Duodenal mucosa (tissue), 2 donors: ENCODE data around the gene TNS1.

ENCODE experiments used
- H3K27ac ChIP-seq: one replicate; pipeline ENCODE4 v1.7.0; 2013; ENCODE audit warnings: low read depth, low read length
- H3K27me3 ChIP-seq, 2 donors: one replicate each; pipeline ENCODE4 v1.7.0; 2013; ENCODE audit warnings: low read length in 2 of 2, control low read depth in 1 of 2; ENCODE audit not compliant: insufficient read depth in 2 of 2, control insufficient read depth in 1 of 2
- H3K36me3 ChIP-seq, 2 donors: one replicate each; pipeline ENCODE4 v1.7.0; 2013; ENCODE audit warnings: low read length in 2 of 2, control low read depth in 1 of 2; ENCODE audit not compliant: insufficient read depth in 2 of 2, control insufficient read depth in 1 of 2
- H3K4me1 ChIP-seq, 2 donors: one replicate each; pipeline ENCODE4 v1.7.0; 2013; ENCODE audit warnings: low read length in 2 of 2, control low read depth in 1 of 2; ENCODE audit not compliant: insufficient read depth in 2 of 2, control insufficient read depth in 1 of 2
- H3K4me3 ChIP-seq, 2 donors: one replicate each; pipeline ENCODE4 v1.7.0; 2013; ENCODE audit warnings: low read length in 2 of 2, low read depth in 1 of 2
- H3K9ac ChIP-seq, 2 donors: one replicate each; pipeline ENCODE4 v1.7.0; 2013; ENCODE audit warnings: low read length in 2 of 2, low read depth in 1 of 2
- H3K9me3 ChIP-seq, 2 donors: one replicate each; pipeline ENCODE4 v1.7.0; 2013; ENCODE audit warnings: low read length in 2 of 2, control low read depth in 1 of 2; ENCODE audit not compliant: control insufficient read depth in 1 of 2

TNS1 gene

GRCh38 chr2:217807025-217807424, 195.8 kb downstream of the TNS1 start:
- Histone ChIP-seq H3K36me3 (peaks cover 0 to 23% of the 10 kb centered on the region in 2 donors), H3K4me1 (peaks cover 0 to 7% of the 10 kb centered on the region in 2 donors), H3K4me3 (no peak overlapping the region), H3K9me3 (no peaks in the 10 kb centered on the region), H3K9ac (no peak overlapping the region), H3K27me3 (no peaks in the 10 kb centered on the region), H3K27ac (no peak overlapping the region)

- no peak overlapping the region for H3K9ac ChIP-seq
- H3K27ac ChIP-seq: no peak overlapping the region
- peaks cover 0 to 19% of the 10 kb centered on the region in 2 donors for H3K36me3 ChIP-seq
- H3K27me3 ChIP-seq: no peaks in the 10 kb centered on the region
- no peaks in the 10 kb centered on the region for H3K9me3 ChIP-seq
- peaks cover 0 to 7% of the 10 kb centered on the region in 2 donors for H3K4me1 ChIP-seq
- H3K4me3 ChIP-seq: no peak overlapping the region
Observed at GRCh38 chr2:217806482-217806765, 196.4 kb downstream of the TNS1 start.

GRCh38 chr2:217805668-217806481, 196.9 kb downstream of the TNS1 start:
- no peaks in the 10 kb centered on the region for H3K9me3 ChIP-seq
- H3K27ac ChIP-seq: peak overlapping the region; percentile 38
- H3K4me3 ChIP-seq: no peak overlapping the region
- no peaks in the 10 kb centered on the region for H3K27me3 ChIP-seq
- no peak overlapping the region for H3K9ac ChIP-seq
- peaks cover 0 to 7% of the 10 kb centered on the region in 2 donors for H3K4me1 ChIP-seq
- H3K36me3 ChIP-seq: peaks cover 0 to 18% of the 10 kb centered on the region in 2 donors

GRCh38 chr2:217804791-217805667, 197.8 kb downstream of the TNS1 start:
- Histone ChIP-seq H3K27ac (peak overlapping the region; percentile 38), H3K4me1 (peaks cover 0 to 7% of the 10 kb centered on the region in 2 donors), H3K9ac (no peak overlapping the region), H3K4me3 (no peak overlapping the region), H3K27me3 (no peaks in the 10 kb centered on the region), H3K36me3 (peaks cover 0 to 15% of the 10 kb centered on the region in 2 donors), H3K9me3 (no peaks in the 10 kb centered on the region)

GRCh38 chr2:217804338-217804737, 198.5 kb downstream of the TNS1 start:
- no peak overlapping the region for H3K9ac ChIP-seq
- no peak overlapping the region for H3K27ac ChIP-seq
- peaks cover 0 to 7% of the 10 kb centered on the region in 2 donors for H3K4me1 ChIP-seq
- H3K4me3 ChIP-seq: no peak overlapping the region
- no peaks in the 10 kb centered on the region for H3K27me3 ChIP-seq
- H3K36me3 ChIP-seq: peaks cover 0 to 9% of the 10 kb centered on the region in 2 donors
- H3K9me3 ChIP-seq: no peaks in the 10 kb centered on the region

- no peak overlapping the region for H3K9ac ChIP-seq
- H3K27ac ChIP-seq: no peak overlapping the region
- no peak overlapping the region for H3K4me3 ChIP-seq
- H3K27me3 ChIP-seq: no peaks in the 10 kb centered on the region
- peaks cover 0 to 7% of the 10 kb centered on the region in 2 donors for H3K36me3 ChIP-seq
- H3K4me1 ChIP-seq: peaks cover 0 to 7% of the 10 kb centered on the region in 2 donors
- H3K9me3 ChIP-seq: no peaks in the 10 kb centered on the region
Observed at GRCh38 chr2:217803653-217803960, 199.2 kb downstream of the TNS1 start.

GRCh38 chr2:217802876-217803652, 199.7 kb downstream of the TNS1 start:
- Histone ChIP-seq H3K27me3 (no peaks in the 10 kb centered on the region), H3K9ac (no peak overlapping the region), H3K27ac (no peak overlapping the region), H3K4me3 (no peak overlapping the region), H3K4me1 (peaks cover 0 to 7% of the 10 kb centered on the region in 2 donors), H3K9me3 (no peaks in the 10 kb centered on the region), H3K36me3 (peaks cover 0 to 3% of the 10 kb centered on the region in 2 donors)

GRCh38 chr2:217802266-217802665, 200.5 kb downstream of the TNS1 start:
- H3K9ac ChIP-seq: no peak overlapping the region
- no peak overlapping the region for H3K4me3 ChIP-seq
- peaks cover 0 to 7% of the 10 kb centered on the region in 2 donors for H3K4me1 ChIP-seq
- H3K27me3 ChIP-seq: no peaks in the 10 kb centered on the region
- H3K27ac ChIP-seq: no peak overlapping the region
- no peaks in the 10 kb centered on the region for H3K9me3 ChIP-seq
- H3K36me3 ChIP-seq: peaks cover 0 to 3% of the 10 kb centered on the region in 2 donors

GRCh38 chr2:217801711-217802110, 201.1 kb downstream of the TNS1 start:
- no peaks in the 10 kb centered on the region for H3K27me3 ChIP-seq
- no peak overlapping the region for H3K4me3 ChIP-seq
- peaks cover 0 to 7% of the 10 kb centered on the region in 2 donors for H3K4me1 ChIP-seq
- H3K27ac ChIP-seq: no peak overlapping the region
- H3K36me3 ChIP-seq: peaks cover 0 to 3% of the 10 kb centered on the region in 2 donors
- no peak overlapping the region for H3K9ac ChIP-seq
- no peaks in the 10 kb centered on the region for H3K9me3 ChIP-seq
